GM18907 (cell line): ENCODE measurements around the gene TMEM151A.
"Not testable (repeated sequence)": the region's sequence is repeated elsewhere in the genome, so short reads cannot be mapped to it uniquely, and the experiment has no call there.

Experiments used
- ATAC-seq: cut with Tn5 transposase; IDR thresholded peaks from one replicate; pipeline ENCODE4 v1.9.1; 2021; ENCODE audit warnings: mild to moderate bottlenecking, moderate library complexity; ENCODE audit not compliant: unreplicated experiment

The TMEM151A gene

DNA sequence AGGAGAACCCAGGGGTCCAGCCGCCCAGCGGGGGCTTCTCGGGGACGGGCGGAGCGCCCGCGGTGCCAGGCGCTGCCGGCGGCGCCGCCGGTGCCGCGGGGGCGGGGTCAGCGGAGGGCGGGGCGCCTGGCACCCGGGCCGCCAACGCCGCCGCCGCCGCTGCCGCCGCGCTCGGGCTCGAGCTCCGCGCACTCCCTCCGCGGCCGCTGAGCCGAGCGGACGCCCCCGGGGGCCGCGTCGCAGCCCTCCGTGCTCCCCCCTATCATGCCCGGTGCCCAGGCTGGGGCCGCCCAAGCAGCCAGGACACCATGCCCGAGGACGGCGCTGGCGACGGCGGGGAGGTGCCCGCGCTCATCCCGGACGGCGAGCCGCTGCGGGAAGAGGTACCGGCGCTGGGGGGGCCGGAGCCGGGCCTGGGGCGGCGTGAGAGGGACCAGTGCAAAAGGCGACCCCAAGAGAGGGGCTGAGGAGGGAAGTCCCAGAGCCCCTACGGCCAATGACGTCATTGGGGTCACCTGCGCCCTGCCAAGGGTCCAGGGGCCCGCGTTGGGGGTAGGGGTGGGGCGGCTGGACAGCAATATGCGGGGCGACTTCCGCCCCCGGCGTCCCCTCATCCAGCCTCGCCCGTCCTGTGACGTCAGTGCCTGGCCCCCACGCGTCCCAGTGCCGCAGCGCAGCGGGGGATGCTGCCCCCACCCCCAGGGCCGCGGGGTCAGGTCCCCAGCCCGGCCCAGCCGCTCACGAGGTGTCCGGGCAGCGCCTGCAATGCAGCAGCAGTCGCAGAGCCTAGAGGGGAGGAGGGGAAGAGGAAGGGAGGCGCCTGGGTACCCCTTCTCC, at the start of gene TMEM151A:
Gene TMEM151A (plus strand): TSS at position 189 of the 837 bp plus-strand sequence. CDS start 120 bp downstream, at position 309.
- no peak for ATAC-seq

DNA sequence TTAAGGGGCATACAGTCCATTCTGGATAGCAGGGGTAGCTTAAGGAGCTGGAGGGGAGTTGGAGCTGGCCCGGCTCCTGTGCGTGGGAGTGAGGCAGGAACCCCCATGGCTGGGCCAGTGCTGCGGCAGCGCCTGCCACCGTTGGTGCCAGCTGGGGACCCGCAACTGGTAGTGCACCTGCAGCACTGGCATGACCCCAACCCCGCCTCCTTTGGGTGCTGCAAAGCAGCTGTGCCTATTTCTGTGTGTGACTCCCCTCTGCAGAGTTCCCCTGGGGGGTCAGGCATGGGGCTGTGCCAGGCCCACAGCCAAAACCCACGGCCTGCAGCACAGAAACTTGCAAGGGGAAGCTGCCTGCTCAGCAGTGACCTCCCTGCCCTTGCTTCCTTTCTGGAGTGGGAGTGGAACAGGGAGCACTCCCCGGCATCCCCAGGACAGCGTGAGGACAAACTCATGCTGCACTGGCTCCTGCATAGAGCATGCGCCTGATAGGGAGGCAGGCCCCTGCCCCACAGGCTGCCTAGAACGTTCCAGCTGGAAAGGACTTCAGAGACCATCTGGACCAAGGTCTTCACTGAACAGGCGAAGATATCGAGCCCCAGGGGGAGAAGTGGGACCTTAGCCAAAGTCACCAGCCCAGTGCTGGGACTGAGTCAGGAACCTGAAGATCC, 49.5 kb upstream of the TMEM151A start:
- no peak for ATAC-seq

DNA sequence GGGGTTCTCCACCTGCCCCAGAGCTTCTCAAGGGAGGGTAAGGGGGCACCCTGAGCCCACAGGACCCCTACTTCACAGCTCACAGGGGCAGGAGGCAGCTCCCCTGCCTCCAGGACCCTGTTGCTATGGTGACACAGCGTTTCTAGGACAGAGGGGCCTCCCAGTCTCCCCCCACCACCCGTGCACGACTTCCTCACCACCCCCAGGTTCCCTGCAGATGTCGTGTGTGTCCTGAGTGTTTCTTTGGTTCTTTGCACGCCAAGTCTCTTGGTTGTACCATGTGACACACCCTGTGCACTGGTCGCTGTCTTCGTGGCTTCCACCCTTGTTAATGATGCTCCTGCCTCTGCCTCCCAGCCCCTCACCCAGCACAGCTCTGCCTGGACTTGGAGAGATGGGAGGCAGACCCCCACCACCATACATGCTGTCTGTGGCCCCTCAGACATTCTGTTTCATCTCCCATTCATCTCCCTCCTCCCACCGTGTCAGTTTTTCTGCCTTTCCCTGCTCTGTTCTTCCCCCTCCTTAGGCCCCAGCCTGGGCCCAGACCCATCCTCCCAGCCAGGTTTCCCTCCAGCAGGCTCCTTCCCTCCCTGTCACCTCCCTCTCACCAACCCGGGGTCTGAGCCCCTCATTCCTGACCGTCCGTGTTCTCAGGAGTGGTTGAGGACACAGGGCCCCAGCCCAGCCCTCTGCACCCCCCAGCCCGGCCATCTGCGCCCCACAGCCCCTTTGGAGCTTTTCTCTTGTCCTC, 47.7 kb upstream of the TMEM151A start:
- ATAC-seq: no peak

DNA sequence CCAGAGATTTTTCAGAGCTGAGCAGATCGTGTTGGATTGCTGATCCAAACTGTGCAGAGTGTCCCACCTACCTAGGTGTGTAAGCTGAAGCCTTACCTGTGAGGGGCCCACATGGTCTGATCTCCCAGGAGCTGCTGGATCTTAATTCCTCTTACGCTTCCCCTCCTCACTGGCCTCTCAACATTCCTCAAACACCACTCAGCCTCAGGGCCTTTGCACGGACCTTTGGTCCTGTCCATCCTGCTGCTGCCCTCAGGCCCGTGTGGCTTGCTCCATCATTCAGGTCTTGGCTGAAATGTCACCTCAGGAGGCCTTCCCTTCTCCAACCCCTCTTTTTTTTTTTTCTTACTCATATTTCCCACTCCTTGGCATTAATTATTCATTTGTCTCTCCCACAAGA, 44.4 kb upstream of the TMEM151A start:
- ATAC-seq: no peak

DNA sequence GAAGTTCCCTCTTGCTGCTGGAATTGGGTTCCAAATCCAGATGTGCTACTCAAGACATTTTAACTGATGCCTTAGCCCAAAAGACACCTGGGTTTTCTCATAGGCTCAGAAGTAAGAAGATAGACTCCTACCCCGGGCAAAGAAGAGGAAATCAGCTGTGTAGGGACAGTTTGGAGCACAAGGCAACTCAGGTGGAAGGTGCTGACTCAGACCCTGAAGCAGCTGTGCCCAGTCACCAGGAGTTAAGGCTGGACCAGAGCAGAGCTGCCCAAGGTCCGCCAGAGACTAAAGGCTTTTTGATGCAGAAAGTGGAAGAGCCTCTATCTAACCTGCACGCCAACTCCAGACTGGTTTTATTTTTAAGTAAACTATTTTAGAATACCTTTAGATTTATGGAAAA, 43.9 kb upstream of the TMEM151A start:
- no peak for ATAC-seq

DNA sequence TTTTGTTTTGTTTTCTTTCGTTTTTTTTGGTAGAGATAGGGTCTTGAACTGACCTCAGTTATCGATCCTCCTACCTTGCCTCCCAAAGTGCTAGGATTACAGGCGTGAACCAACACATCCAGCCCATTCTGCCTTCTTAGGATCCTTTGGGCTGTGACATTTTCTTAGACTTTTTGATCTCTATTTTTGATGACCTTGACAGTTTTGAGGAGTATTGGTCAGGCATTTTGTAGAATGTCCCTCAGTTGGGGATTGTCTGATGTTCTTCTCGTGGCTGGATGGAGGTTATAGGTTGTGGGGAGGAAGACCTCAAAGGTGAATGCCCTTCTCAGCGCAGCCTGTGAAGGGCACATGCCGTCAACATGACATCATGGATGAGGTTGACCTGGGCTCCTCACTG, 42.8 kb upstream of the TMEM151A start:
- ATAC-seq: no peak

DNA sequence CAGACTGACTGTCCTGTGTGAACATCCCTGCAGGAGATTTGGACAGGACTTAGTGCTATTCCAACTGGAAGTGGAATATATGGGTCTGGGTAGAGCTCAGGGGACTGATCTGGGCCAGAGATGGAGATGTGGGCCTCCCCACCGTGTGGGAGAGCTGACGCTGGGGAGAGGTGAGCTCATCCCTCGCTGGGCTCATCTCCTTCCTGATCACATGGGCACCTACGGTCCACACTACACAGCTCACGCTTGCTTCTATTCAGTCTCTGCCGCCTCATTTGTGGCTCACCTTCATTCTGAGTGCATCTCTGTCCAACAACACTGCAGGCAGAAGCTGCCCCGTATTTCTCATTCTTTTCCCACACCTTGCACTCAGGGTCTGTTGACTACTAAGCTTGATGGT, 39.9 kb upstream of the TMEM151A start:
- ATAC-seq: no peak

DNA sequence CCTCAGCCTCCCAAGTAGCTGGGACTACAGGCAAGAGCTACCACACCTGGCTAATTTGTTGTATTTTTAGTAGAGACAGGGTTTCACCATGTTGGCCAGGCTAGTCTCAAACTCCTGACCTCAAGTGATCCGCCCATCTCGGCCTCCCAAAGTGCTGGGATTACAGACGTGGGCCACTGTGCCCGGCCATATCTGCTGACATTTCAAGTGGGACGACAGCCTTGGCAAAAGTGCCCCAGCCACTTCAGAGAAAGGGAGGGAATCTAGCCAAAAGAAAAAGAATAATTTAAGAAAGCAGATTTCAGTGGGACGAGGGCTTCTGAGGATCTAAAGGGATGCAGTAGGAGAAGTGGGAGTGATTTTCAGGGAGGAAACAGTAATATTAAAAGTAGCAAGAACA, 38.6 kb upstream of the TMEM151A start:
- not testable (repeated sequence) for ATAC-seq

DNA sequence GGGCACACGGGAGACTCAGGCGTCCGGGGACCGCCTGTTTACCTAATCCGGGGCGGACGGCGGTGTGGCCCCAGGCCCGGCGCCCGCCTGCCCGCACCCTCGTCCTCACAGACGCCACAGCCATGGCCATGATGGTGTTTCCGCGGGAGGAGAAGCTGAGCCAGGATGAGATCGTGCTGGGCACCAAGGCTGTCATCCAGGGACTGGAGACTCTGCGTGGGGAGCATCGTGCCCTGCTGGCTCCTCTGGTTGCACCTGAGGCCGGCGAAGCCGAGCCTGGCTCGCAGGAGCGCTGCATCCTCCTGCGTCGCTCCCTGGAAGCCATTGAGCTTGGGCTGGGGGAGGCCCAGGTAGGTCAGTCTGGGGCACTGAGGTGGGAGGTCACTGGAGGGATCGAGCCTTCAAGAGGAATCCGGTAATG, 33.2 kb upstream of the TMEM151A start:
- ATAC-seq: no peak

DNA sequence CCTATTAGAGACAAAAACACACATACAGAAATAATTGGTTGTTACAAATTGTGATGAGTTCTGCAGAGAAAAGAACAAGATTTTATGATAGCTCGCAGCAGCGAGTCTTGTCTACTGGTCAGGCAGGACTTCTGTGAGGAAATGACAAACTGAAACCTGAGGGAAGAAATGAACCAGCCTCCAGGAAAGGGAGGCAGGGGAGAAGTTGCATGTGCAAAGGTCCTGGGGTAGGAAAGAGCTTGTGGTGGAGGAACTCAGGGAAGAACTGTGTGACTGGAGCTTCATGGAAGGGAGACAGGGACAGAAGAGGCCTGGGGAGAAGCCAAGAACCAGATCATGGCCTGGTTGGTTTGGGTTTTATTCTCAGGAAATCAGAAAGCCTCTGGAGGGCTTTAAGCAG, 32.5 kb upstream of the TMEM151A start:
- no peak for ATAC-seq

DNA sequence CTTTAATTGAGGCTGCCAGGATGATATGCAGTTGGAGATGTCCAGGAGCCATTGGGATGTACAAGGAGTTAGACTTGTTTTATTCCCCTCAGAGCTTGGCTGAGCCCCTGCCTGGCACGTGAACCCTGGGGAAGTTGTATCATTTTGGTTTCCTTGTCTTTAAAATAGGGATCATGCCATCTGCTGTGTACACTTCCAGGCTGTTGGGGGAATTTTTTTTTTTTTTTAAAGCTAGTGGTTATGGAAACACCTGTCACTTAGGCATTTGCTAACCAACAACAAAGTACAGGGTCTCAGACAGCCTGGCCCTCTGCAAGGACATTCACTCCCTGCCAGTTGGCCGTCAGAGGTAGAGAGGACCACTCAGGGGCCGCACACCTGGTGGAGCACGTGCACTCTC, 31.7 kb upstream of the TMEM151A start:
- ATAC-seq: no peak

DNA sequence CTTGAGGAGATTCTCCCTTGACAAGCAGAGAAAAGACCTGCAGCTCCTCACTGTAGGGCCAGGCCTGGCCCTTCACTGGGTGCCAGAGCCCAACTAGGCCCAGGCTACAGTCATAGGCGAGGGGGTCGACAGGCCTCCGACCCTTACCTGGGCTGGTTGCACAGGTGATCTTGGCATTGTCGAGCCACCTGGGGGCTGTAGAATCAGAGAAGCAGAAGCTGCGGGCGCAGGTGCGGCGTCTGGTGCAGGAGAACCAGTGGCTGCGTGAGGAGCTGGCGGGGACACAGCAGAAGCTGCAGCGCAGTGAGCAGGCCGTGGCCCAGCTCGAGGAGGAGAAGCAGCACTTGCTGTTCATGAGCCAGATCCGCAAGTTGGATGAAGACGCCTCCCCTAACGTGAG, 30.1 kb upstream of the TMEM151A start:
- ATAC-seq: no peak

DNA sequence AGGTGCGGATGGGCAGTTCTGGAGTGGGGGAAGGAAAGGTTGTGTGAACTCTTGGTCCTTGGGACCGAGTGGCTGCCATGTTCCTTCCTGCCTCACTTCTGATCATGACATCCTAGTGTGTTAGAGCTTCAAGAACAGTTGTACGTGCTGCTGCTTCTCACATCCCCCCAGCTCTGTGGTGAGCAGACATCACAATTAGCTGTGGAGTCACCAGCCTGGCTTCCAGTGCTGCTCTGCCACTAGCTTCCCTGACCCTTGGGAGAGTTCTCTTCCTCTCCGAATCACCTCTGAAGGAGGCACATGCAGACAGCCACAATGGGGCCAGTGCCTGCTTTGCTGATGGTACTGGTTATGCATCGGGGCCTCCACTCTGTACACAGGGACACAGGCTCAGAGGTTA, 29.5 kb upstream of the TMEM151A start:
- ATAC-seq: no peak

DNA sequence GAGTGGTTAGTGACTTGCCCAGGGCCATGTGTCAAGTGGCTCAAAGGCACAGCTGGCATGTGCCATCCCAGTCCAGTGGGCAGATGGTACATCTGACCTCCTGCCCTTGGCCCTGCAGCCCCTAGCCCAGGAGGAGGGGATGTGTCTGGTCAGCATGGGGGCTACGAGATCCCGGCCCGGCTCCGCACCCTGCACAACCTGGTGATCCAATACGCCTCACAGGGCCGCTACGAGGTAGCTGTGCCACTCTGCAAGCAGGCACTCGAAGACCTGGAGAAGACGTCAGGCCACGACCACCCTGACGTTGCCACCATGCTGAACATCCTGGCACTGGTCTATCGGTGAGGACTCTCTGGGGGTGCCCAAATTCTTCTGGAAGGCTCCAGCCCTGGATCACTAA, 29.0 kb upstream of the TMEM151A start:
- no peak for ATAC-seq

DNA sequence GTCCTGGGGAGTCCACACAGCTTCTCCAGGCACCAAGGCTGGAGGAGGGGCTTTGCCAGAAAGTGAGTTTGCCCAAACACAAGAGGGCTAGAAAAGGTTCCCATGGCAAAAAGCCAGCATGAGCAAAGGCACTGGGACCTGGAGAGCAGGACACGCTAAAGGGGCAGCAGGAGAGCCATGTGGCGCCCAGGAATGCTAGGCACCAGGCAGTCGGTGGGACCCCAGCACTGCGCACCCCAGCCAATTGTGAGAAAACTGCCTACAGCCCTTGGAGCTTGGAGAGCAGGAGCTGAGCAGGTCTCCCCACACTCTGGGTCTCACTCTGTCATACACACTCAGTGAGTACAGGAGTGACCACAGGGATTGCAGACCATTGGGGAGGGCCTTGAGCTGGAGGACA, 28.5 kb upstream of the TMEM151A start:
- no peak for ATAC-seq

DNA sequence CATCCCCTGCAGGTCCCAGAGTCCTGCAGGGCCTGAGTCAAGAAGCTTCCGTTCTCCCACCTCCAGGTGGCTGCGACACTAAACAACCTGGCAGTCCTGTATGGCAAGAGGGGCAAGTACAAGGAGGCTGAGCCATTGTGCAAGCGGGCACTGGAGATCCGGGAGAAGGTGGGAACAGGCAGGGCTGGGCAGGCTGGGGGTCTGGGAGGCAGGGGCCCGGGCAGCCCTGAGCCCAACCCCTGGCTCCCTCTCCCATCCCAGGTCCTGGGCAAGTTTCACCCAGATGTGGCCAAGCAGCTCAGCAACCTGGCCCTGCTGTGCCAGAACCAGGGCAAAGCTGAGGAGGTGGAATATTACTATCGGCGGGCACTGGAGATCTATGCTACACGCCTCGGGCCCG, 27.9 kb upstream of the TMEM151A start:
- no peak for ATAC-seq

DNA sequence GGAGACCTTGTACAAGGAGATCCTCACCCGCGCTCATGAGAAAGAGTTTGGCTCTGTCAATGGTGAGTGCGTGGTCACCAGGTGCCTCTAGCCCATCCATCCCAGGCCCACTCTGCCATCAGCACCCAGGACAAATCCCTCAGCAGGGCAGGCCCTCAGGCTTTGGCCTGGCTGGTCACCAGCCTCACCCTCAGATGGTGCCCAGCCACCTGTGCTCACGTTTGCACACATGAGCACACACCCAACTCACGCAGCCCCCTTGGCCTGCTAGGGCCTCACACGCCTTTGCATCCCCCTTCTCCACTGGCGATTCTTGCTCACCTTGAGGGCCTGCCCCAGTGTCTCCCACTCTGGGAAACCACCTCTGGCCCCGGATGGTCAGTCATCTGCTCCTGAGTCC, 27.3 kb upstream of the TMEM151A start:
- ATAC-seq: no peak

DNA sequence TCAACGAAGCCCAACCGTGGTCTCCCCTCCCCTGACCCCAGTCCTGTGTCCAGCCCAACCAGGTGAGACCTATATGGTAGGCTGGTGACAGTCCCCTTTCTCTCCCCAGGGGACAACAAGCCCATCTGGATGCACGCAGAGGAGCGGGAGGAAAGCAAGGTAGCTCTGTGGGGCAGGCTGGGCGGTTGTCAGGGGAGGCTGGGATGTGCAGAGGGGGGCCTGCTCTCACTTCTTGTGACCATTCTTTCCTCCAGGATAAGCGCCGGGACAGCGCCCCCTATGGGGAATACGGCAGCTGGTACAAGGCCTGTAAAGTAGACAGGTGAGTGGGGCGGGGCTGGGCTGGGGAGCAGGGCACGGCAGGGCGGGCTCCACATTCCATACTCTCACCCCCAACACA, 26.8 kb upstream of the TMEM151A start:
- ATAC-seq: no peak

DNA sequence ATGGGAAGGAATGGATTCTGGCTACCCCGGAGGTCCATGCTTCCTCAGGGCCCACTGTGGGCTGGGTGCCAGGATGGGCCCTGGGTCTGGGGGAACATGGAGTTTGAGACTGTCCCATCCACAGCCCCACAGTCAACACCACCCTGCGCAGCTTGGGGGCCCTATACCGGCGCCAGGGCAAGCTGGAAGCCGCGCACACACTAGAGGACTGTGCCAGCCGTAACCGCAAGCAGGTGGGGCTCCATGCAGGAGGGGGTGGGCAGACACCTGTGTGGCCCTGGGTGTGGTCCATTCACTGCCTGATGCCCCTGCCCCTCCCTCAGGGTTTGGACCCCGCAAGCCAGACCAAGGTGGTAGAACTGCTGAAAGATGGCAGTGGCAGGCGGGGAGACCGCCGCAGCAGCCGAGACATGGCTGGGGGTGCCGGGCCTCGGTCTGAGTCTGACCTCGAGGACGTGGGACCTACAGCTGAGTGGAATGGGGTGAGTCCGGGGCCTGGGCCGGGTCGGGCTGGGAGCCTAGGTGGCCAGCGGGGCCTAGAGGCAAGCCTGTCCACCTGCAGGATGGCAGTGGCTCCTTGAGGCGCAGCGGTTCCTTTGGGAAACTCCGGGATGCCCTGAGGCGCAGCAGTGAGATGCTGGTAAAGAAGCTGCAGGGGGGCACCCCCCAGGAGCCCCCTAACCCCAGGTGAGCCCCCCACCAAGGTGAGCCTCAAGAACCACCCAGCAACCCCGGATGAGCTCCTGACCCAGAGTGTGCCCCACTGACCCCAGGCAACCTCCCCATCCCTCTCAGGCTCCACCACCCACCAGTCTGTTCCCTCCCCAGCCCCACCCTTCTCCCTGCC, 25.9 kb upstream of the TMEM151A start:
- ATAC-seq: no peak

DNA sequence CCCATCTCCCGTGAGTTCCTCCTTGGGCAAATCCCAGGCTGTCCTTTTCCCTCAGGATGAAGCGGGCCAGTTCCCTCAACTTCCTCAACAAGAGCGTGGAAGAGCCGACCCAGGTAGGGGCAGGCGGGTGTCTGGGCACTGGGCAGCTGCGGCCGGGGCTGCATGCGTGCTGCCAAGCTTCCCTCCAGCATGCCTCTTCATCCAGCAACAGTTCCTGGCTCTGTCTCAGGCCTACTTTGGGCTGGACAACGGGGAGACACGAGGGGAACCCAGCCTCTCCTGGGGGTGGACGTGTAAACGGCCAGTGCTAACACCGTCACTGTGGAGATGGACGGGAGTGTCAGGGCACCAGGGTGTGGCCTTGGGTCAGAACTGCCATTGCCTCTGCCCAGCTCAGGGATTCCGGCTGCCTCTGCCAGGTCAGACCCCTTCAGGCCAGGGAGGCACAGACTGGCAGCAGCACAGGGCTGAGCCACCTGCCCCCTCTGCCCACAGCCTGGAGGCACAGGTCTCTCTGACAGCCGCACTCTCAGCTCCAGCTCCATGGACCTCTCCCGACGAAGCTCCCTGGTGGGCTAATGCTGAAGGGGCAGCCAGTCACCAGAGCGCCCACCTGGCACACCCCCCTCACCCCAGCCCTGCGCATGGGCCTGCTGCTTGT, 25.2 kb upstream of the TMEM151A start:
- no peak for ATAC-seq
